Glomerular visceral epithelial cell (primary cell): ENCODE data around the gene TNNI3.
"Not testable (repeated sequence)": the region's sequence is repeated elsewhere in the genome, so short reads cannot be mapped to it uniquely, and the experiment has no call there.

Experiments
- DNase-seq: peaks from one replicate; pipeline ENCODE4 v3.0.0-alpha.2; 2016; ENCODE audit errors: extremely low spot score

Gene TNNI3

GRCh38 chr19:55173186-55173713 lies 15.7 kb upstream of the TNNI3 start:
- no peak for DNase-seq

DNA sequence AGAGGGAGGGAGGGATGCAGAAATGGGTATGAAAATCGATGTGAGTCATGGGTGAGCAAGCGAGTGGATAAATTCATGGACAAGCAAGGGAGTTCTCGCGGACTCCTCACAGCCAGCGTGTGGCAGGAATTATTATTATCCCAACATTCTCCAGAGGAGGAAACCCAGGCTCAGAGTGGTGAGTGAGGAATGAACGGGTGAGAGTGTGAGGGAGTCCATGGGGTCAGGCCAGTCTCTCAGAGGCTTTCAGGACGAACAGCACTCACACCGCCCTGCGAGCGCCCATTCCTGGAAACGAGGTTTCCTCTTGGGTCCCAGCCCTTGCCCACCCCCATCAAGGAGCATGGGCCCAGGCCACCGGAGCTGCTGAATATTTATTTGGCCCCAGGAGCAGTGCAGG lies 15.2 kb upstream of the TNNI3 start:
- DNase-seq: peak; percentile 40

DNA sequence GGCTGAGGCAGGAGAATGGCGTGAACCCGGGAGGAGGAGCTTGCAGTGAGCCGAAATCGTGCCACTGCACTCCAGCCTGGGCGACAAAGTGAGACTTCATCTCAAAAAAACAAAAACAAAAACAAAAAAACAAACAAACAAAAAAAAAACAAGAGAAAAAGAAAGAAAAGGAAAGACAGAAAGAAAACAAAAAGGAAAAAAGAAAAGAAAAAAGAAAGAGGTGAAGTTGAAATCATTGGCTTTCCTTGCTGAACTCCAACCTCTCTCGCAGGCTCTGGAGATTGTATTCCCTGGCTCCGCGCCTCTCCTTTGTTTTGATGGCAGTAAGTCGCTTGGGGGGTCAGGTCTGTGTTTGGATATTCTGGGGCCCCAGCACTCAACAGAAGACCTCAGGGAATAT lies 14.8 kb upstream of the TNNI3 start:
- not testable (repeated sequence) for DNase-seq

DNA sequence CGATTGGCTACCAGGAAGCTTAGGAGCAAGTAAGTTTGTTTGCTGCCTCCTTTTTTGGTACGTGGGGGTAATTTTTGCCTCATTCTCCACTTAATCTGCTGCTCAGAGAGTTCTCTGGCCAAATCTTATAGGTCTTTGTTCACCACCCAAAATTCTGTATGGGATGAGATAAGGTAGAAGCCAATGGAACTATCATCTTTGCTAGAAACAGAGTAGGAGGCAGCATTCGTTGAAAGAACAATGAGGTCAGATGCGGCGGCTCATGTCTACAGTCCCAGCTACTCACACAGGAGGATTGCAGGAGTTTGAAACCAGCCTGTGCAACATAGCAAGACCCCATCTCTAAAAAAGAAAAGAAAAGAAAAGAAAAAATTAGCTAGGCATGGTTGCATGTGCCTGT lies 13.9 kb upstream of the TNNI3 start:
- no peak for DNase-seq

GRCh38 chr19:55169136-55169535 lies 11.6 kb upstream of the TNNI3 start:
- no peak for DNase-seq

DNA sequence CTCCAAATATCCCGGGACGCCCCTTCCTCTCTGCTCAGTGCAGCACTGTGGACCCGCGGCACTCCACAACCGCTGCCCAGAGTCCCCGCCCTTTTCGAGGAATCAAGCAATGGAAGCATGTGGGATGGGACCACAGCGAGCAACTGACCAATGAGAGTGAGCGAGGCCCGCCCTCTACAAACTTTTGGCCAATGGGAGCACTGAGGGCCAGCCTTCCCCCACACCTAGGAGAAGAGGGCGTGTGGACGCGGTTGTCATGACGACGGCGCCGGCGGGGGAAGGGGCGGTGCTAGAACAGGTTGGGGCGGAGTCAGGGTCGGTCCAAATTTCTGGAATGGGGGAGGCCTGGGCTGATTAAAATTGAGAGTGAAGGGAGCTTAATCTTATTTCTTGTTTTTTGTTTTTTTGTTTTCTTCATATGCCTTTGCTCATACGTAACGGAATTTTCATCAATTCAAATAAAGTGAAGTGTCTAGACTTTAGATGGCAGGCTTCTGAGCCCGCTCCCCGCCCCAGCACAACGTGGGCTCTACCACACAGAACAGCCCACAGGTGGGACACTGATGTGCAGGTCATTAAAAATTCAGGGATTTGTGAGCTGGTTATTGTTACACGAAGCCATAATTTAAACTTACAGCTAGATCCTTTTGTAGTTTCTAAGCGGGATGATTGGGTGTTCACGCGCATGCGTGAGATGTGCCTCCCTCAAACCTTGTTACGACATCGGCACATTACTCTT lies 9.2 kb upstream of the TNNI3 start, which contains the start of gene DNAAF3:
Gene DNAAF3, minus strand, starts transcription at position 84 of the 739 bp plus-strand sequence. CDS start 200 bp downstream, outside the sequence.
- peak; percentile 98 for DNase-seq

DNA sequence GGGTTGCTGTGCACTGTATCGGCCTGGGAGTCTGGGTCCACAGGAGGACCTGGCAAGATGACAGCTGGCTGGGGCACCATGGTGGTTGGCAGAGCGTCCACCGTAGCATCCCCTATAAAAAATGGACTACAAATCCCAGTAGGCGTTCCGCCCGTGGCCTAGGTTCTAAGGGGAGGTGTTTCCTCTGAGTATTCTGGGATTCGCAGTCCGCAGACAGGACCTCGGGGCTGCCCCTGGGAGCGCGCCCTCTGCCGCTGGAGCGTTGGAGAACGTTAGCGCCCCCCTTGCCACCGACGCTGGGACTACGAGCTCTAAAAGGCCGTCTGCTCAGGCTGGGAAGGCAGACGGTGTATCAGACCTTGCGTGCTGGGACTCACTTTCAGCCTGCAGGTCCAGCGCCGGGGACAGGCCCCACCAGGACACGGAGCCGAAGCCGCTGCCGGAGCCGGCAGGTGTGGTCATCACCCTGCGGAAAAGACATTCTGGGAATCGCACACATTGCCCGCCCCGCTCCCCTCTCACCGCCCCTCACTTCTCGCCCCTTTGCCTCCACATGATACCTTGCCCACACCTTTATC lies 8.5 kb upstream of the TNNI3 start:
- peak; percentile 78 for DNase-seq

GRCh38 chr19:55161571-55162322 lies 4.2 kb upstream of the TNNI3 start:
- DNase-seq: no peak

GRCh38 chr19:55160986-55161365 lies 3.4 kb upstream of the TNNI3 start:
- no peak for DNase-seq

DNA sequence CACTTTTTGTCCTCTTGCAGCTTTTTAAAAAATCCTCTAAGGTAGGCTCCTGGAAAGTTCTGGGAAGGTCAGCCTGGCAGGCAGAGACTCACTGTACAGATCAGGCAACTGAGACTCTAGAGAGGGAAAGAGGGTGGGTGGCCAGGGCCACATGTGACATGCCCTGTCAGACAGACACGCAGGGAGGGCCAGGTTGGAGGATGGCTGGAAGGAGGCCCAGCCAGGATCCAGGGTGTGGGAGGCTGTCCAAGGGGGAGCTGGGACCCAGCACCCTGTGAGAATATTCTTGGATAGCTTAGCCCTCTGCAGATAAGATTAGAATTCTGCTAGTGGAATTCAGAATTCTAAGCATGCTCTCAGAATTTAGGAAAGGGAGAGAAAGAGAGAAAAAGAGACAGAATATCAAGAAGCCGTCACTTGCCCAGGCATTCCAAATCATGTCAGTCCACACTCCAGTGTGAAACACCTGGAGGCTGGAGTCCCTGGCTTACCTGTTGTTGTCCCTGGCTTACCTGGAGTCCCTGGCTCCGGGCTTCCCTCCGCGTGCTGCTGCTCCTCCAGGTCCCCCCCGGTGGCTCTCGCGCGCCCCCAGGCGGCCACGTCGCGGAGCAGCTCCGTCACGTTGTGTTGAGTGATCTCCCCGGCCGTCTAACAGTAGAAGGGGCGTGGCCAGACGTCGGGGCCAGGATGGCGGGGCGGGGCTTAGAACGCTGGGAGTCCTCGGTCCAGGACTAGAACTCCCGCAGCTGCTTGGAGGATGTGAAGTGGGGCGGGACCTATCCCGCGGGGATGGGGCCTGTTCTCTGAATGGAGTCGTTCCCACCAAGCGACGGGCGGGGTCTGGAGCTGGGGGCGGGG lies 2.8 kb upstream of the TNNI3 start:
- peak; percentile 90 for DNase-seq

DNA sequence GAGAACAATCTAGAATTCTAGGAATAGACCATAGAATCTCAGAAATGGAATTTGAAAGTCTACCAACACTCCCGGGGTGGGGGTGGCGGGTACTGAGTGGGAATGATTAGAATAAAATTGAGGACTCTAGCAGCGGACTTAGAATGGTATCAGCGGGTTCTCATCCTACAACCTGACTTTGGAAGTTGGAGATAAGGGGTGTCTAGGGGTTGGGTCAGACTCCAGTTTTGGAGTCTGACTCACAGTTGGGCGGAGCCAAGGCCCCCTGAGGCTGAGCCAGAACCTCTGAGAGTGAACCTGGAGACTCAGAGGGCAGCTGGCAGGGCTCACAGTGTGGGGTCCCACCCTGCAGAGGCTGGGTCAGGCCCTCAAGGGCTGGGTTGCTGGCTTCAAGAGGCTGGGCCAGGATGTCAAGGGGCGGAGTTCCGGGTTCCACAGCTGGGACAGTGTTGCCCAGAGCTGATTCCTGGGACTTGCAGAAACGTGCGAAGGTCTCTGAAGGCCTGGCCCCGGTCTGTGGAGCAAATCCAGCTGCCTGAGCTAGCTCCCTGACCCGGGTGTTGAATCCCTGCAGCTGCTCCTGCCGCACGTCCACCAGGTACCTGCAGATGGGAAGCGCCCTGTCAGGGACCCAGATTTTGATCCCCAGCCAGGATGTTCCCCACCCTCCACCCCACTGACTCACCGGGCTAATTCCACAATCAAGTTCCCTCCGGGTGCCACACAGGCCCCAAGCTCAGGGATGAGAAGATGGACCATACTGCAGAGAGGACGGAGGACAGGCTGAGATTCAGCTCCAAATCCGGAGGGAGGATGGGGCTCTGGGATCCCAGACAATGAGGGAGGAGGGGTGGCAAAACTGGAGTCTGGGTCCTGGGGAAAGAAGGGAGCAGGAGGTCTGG lies 1.6 kb upstream of the TNNI3 start:
- no peak for DNase-seq

DNA sequence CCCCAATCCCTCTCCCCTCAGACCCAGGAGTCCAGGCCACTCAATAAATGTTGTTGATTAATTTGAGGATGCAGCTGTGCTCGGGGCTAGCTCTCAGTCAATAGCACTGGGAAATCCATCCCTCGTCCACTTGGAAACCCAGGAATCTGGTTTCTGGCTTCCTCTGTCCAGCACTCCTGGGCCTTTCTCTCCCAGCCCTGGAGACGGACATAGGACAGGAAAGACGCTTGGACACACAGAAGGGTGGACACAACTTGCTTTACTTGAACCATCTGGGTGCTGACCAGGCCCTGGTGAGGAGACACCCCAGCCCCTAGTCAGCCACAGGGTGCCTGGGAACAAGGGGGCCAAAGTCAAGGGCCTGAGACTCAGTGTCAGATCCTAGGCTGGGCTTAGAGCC lies 891 bp upstream of the TNNI3 start:
- DNase-seq: no peak

- DNase-seq: peak; percentile 46
Measured at GRCh38 chr19:55156202-55157063, 1.1 kb downstream of the TNNI3 start.

DNA sequence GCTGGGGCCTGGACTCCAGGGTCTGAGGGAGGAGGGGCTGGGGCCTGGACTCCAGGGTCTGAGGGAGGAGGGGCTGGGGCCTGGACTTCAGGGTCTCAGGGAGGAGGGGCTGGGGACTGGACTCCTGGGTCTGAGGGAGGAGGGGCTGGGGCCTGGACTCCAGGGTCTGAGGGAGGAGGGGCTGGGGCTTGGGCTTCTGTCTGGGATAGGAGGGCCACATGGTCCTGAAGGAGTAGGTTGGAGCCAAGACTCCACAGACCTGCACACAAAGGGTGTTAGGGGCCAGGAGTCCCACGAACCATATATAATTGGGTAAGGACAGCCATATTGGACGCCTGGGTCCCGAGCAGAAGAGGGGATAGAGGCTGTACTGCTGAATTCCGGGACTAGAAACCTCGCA lies 1.7 kb downstream of the TNNI3 start:
- not testable (repeated sequence) for DNase-seq

DNA sequence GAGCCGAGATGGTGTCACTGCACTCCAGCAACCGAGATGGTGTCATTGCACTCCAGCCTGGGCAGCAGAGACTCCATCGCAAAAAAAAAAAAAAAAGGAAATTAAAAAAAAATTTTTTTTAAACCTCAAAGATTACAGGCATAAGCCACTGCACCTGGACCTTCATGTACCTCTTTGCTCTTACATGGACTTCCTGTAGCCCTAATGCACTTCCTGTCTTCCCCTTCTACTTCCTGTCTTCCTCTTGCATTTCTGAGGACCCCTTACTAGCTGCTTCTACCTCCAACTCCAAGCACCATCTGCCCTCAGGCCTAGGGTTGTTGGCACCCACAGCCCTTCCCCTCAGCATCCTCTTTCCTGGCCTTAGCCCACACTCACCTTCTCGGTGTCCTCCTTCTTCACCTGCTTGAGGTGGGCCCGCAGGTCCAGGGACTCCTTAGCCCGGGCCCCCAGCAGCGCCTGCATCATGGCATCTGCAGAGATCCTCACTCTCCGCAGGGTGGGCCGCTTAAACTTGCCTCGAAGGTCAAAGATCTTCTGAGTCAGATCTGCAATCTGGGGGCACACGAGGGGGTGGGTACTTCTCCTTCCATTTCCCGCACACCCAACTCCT lies 3.8 kb downstream of the TNNI3 start:
- no peak for DNase-seq

DNA sequence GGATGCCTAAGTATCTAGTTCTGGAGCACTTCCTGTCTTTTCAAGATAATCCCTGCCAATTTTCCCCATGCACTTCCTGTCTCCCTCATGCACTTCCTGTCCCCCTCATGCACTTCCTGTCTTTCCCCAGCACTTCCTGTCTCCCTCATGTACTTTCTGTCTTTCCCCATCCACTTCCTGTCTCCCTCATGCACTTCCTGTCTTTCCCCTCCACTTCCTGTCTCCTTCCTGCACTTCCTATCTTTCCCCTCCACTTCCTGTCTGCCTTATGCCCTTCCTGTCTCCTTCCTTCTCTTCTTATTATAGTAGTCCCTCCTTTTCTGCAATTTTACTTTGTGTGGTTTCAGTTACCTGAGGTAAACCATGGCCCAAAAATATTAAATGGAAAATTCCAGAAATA lies 5.5 kb downstream of the TNNI3 start:
- DNase-seq: no peak

DNA sequence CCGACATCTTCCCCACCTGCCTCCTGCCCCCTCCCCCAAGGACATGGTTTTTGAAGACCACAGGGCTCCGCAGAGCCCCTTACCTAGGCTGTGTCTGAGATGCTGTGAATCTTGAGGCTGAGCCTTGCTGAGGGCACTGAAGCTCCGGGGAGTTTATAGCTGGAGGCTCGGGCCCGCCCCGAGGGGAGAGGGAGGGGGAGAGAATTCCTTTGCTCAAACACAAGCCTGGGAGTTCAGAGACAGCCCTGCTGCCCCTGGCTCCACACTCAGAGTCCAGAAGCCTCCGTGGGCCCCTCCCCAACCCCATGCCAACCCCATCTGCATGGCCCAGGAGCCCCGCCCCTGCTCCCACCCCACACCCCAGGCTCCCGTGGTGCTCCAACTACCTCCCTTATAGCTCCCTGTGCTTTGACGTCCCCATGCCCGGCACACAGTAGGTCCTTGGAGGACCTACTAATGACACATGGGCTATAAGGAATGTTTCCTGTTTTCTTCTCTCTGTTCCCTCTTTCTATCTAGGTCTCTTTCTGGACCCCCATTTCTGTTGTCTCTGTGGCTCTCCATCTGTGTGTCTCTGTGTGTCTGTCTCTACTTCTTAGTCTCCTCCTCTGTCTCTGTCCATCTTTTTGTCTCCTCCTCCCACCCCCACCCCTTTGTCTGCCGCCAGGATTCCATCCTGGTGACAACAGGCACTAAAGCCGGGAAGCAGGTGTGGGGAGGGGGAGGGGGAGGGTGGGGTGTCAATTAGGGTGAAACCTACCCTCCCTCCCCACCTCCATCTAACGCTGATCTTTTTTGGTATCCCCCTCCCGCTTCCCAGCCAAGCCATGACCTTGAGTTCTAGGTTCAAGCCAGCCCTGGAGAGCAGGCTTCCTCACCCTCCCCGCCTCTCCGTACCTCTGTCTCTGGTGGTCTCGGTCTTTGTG lies 8.2 kb downstream of the TNNI3 start, which contains the start of gene TNNT1:
Gene TNNT1, minus strand, starts transcription at position 129 of the 926 bp plus-strand sequence. CDS start 2,049 bp downstream, outside the sequence.
- no peak for DNase-seq
